GM18858 (cell line): ENCODE data around the gene CSGALNACT2.
"Not testable (repeated sequence)": the region's sequence is repeated elsewhere in the genome, so short reads cannot be mapped to it uniquely, and the experiment has no call there.

Experiments used
- ATAC-seq: cut with Tn5 transposase; IDR thresholded peaks from one replicate; pipeline ENCODE4 v1.9.1; 2021; ENCODE audit not compliant: unreplicated experiment

Gene CSGALNACT2

GRCh38 chr10:43181146-43181545 lies 42.9 kb downstream of the CSGALNACT2 start:
- no peak for ATAC-seq

- ATAC-seq, result not testable (repeated sequence)
Measured at GRCh38 chr10:43183764-43184163, 45.5 kb downstream of the CSGALNACT2 start.

- no peak for ATAC-seq
Measured at GRCh38 chr10:43186150-43186549, 47.9 kb downstream of the CSGALNACT2 start.

DNA sequence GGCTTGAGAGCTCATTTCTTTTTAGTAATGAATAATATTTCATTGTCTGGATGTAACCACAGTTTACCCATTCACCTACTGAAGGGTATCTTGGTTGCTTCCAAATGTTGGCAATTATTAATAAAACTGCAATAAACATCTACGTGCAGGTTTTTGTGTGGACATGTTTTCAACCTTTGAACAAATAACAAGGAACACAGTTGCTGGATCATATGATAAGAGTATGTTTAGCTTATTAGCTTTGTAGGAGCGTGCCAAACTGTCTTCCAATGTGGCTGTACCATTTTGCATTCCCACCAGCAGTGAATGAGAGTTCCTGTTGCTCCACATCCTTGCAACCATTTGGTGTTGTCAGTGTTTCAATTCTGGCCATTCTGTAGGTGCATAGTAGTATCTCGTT lies 49.0 kb downstream of the CSGALNACT2 start:
- ATAC-seq, result no peak

DNA sequence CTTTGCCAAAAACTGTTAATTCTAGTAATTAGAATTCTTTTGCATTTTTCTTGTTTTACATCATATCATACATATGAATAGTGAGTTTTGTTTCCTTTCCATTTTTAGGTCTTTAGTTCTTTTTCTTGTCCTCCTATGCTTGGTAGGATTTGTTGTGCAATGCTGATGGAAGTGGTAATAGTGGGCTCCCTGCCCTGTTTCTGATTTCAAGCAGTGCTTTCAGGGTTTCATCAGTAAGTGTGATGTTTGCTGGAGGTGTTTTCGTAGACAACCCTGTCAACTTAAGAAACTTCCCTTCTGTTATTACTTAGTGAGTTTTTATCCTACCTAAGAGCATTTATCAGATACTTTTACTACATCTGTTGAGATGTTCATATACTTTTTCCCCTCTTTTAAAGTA lies 50.5 kb downstream of the CSGALNACT2 start:
- no peak for ATAC-seq

- no peak for ATAC-seq
Measured at GRCh38 chr10:43190289-43190688, 52.0 kb downstream of the CSGALNACT2 start.

- no peak for ATAC-seq
Measured at GRCh38 chr10:43190775-43191174, 52.5 kb downstream of the CSGALNACT2 start.

DNA sequence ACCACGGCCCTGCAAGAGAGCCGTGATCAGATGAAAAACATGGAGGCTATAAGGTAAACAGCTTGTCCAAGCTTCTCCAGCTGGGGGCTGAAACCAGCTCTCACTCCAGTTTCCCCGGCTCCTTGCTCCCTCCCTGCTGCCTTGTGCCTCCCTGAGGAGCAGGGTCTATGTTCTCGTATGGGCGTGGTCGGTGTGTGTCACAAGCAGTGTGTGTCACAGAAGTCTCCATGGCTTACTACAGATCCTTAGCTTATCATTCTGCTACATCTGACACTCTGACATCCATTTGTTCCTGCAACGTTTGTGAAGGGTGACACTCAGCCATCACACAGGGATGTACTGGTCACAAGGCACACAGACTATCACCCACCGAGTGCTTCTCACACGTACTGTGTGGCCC lies 54.6 kb downstream of the CSGALNACT2 start:
- ATAC-seq, result no peak

- ATAC-seq, result no peak
Measured at GRCh38 chr10:43193496-43194080, 55.3 kb downstream of the CSGALNACT2 start.

DNA sequence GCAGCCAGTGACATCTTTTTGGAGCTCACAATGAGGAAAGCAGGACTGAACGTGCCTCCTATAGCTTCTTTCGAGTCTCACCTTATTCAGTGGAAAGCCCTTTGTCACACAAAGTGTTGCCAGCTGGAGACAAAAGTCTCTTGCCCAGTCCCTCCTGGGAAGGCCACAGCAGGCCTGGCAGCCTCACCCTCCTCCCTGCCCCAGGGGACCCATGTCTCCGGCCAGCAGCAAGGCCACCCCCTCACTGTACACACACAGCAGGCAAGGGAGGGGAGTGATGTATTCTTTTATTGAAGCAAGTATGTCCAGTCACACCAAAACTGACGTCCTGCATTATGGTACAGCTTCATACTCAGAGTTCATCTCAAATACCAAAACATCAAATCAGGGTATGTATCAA lies 56.0 kb downstream of the CSGALNACT2 start:
- no peak for ATAC-seq

DNA sequence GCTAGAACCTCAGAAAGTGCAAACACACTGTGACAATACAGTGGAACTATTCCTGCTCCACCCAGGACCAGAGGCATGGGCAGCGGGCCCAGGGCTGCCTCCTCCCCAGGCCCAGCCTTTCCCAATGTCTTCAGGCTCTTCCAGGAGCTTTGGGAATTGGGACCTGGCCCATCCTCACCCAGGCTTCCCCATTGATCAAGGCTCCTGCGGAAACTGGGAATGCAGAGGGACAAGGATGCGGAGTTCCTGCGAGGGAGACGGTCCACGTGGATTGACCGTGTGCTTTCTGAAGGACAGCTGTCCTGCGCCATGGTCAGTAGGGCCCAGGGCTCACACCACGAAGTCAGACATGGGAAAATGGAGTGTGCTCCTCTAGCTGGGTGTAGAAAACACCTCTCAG lies 56.6 kb downstream of the CSGALNACT2 start:
- ATAC-seq, result no peak

- ATAC-seq, result no peak
Measured at GRCh38 chr10:43195557-43195956, 57.3 kb downstream of the CSGALNACT2 start.

- no peak for ATAC-seq
Measured at GRCh38 chr10:43196131-43196980, 58.1 kb downstream of the CSGALNACT2 start.

DNA sequence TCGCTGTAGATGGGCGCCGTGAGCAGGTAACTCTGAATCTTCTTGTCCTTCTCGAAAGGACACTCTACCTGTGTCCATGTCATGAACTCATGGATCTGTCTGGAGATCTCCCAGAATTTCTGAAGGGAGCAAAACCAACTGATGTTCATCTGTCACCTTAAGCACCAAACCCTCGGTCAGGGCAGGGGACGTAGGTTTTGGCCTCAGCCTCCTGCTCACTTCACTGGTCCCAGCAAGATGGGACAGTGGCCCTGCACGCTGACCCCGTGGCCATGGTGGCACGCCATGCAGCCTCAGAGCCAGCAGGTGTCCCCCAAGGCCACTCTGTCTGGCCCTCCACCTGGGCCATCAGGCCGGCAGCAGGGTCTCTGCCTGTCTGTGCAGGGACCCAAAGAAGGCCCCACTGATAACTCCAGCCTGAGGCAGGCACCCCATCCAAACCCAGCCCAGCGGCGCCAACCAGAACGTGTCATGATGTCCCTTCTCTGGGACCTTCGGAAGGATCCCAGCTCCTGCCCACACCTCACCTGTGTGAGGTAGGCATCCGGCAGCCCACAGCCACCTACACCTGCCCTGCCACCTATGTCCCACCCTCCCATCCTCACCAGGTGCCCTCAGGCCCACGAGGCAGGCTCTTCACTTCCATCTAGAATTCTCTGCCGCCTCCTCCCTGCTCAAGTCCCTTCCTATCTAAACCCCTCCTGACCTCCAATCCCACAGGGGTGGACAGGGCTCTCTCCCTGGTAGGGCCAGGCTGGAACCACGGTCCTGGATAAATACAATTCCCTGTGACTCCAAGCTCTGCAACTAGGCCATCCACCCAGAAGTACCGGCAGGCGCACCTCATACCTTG lies 59.0 kb downstream of the CSGALNACT2 start:
- ATAC-seq, result no peak

DNA sequence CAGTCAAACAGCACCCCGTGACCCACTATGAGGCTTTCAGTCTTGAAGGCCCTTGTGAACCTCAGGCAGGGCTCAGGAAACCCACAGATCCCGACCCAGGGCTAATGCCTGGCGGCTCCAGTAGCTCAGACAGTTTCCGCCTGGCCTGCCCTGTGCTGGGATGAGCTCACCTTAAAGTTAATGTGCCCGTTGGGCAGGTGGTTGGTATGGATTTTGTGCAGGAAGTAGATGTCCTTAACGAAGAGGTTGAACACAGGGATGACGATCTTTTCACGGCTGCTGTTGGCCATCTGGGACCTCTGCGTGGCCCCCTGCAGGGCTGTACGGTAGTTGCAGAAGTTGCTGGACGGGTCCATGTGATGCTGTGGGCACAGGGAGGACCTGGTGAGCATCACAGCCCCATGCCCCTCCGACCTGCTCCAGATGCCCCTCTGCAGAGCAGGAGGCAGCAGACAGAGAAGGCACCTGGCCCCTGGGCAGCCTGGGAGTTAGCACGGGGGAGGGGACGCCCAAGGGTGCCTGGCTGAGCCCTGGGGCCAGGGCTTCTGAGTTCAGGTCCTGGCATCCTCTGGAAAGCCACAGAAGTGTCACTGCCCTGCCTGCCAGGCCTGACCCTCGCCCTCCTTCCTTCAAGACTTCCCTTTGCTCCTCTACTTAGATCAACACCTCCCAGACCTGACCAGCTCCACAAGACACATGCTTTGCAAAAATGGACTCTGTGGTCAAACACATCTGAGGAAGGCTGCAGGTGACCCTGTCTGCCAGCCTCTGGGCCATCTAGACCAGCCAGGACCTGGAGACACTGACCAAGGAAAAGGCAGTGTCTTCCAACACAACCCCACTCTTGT lies 59.8 kb downstream of the CSGALNACT2 start:
- ATAC-seq, result no peak

DNA sequence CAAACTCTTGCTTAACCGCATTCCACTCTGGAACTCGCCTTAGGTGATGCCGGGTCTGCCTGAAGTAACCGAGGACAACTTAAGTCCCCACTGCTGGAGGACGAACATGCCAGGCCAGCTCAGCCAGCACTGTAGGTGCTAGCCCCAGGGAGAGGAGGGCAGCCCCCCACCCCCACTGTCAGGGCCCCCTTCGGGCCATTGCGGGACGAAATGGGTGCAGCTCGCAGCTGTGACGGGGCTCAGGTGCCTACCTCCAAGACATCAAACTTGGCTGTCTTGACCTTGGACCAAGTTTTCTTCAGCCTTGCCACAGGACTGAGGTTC lies 60.4 kb downstream of the CSGALNACT2 start:
- no peak for ATAC-seq

DNA sequence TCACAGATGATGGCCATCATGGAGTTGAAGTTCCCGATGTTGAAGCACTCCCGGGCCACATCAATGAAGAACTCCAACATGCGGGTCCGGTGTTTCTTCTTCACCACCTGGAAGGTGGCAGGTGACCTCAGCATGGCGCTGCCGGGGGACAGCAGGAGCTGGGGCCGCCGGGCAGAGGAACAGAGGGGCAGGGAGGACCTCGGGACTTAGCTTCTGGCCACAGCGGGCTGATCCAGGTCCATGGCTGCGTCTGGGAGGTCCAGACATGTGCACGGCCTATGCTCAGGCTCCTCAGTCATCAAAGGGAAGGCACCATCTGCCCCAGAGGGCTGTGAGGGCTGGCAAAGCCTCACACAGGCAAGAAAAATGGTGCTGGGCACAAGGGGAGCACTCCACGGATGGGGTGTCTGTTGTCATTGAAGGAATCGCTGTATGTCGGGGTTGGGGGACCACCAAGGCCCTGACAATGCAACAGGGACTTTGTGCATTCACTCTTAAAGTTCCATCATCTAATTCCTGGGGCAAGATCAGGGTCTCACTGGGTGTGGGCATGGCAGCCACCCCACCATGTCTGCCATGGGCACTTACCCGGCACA lies 60.9 kb downstream of the CSGALNACT2 start:
- no peak for ATAC-seq

GRCh38 chr10:43199684-43200537 lies 61.7 kb downstream of the CSGALNACT2 start:
- no peak for ATAC-seq

- no peak for ATAC-seq
Measured at GRCh38 chr10:43200538-43201390, 62.5 kb downstream of the CSGALNACT2 start.
